Right ventricle myocardium superior (tissue), 1 donor: Measurements from ENCODE around the gene TMEM164. TPM values are rescaled to one million over a fixed set of nuclear protein-coding genes. Genes with fewer than 3 reads are reported as not detected.

Source experiments
- ATAC-seq: fragments of 200-7000 bp; cut with Tn5 transposase; one replicate; pipeline ENCODE4 v1.9.1; 2020; ENCODE audit warnings: mild to moderate bottlenecking; ENCODE audit not compliant: poor library complexity
- DNase-seq: peaks from one replicate; pipeline ENCODE4 v3.0.0-alpha.2; 2020
- intact Hi-C: fragments of 100-400 bp; cut with DNase I; formaldehyde crosslinking; loops from one replicate; pipeline ENCODE4 v1.11.2; 2022
- total RNA-seq: library from RNA; stranded (reverse); fragmentation: NEBNext Ultra II Directional; extraction: Animal tissue kit (Norgen Biotek cat#: 25700); gene quantifications from one replicate; pipeline ENCODE4 v1.2.1, GENCODE V29; 2021
- donor health status: DM: no; HTN: yes; CAD: no; lungs with severe emphysema.

TMEM164 gene
- total RNA-seq, 1 donor from 2014 or later: 47.1 TPM

- no peak for ATAC-seq
- no peak for DNase-seq
- intact Hi-C loops: no loop called here
These were observed 1.8 kb upstream of the TMEM164 start for GRCh38 chrX:110000847-110001713.

- DNase-seq (no peak), ATAC-seq (no peak)
- intact Hi-C loops: no loop called here
These were observed 1.1 kb upstream of the TMEM164 start for GRCh38 chrX:110001740-110002299.

DNA sequence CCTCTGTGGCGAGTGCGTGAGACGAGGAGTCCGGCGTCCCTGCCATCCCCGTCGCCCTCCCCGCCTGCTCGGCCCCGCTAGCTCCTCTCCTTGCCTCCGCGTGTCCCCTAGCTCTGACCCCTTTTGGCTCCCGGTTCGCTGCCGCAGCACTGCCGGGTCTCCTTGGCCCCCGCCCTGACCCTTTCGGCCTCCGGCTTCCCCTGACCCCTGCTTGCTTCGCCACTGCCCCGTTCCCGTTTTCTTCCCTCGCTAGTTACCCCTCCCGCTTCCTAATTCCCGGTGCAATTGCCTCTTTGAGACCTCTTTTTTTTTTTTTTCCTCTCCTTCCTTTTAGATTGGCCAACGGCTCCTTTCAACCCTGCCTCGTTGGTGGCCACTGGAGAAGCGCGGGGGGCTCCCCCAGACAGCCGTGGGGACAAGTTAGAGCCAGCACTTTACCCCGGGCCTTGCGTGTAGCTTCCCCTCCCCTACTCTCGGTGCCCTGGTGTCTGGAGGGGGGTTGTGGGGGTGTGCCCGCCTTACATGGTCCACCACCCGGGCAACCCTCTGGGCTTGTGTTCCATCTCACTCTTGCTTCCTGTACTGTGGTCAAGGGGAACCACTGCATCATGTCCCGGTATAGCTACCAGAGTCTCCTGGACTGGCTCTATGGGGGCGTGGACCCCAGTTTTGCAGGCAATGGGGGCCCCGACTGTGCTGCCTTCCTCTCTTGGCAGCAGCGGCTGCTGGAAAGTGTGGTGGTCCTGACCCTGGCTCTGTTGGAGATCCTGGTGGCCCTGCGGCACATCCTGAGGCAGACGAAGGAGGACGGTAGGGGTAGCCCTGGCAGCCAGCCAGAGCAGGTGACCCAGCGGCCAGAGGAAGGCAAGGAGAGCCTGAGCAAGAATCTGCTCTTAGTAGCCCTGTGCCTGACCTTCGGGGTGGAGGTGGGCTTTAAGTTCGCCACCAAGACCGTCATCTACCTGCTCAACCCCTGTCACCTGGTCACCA, 548 bp downstream of the TMEM164 start:
- intact Hi-C loops: no loop called here

GRCh38 chrX:110004215-110004614, 1.3 kb downstream of the TMEM164 start:
- intact Hi-C loops: no loop called here
- ATAC-seq (peak; percentile 16), DNase-seq (no peak)

More for the DNA sequence above, 548 bp downstream of the TMEM164 start:
- ATAC-seq (peak; percentile 3), DNase-seq (peak; percentile 42)

- no peak for ATAC-seq
- intact Hi-C loops: no loop called here
- DNase-seq: no peak
These were observed 1.9 kb downstream of the TMEM164 start for GRCh38 chrX:110004731-110005369.

- intact Hi-C loops: no loop called here
- ATAC-seq: no peak
These were observed 3.2 kb downstream of the TMEM164 start for GRCh38 chrX:110006161-110006560.

DNA sequence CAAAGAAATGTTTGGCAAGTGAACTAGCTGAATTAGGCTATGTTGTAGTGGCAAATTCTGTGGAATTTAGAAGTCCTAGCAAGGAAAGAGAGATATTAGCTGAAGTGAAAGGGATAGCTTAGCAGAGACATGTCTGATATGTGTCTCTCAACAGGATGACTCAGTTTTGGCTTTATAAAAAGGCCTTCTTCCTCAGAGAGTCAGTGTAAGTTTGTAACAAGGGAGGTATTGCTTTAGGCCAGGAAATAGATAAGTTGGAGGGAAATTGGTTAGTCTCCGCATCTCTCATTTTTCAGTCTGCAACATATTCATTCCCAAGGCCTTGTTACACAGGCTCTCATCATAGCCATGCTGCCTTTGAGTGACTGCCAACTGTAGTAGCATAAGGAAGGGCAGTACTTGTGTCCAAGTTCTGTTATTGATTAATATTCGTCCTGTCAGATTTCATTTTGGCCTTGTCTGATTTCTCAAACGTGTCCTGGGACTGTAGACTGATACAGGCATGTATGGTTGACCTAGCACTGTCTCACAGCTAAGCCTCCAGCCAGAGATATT, 4.0 kb downstream of the TMEM164 start:
- intact Hi-C loops: no loop called here
- ATAC-seq: no peak
- DNase-seq: no peak

More at GRCh38 chrX:110006161-110006560, 3.2 kb downstream of the TMEM164 start:
- DNase-seq: no peak

GRCh38 chrX:110008011-110008635, 5.2 kb downstream of the TMEM164 start:
- DNase-seq: no peak
- ATAC-seq: no peak
- intact Hi-C loops: no loop called here

DNA sequence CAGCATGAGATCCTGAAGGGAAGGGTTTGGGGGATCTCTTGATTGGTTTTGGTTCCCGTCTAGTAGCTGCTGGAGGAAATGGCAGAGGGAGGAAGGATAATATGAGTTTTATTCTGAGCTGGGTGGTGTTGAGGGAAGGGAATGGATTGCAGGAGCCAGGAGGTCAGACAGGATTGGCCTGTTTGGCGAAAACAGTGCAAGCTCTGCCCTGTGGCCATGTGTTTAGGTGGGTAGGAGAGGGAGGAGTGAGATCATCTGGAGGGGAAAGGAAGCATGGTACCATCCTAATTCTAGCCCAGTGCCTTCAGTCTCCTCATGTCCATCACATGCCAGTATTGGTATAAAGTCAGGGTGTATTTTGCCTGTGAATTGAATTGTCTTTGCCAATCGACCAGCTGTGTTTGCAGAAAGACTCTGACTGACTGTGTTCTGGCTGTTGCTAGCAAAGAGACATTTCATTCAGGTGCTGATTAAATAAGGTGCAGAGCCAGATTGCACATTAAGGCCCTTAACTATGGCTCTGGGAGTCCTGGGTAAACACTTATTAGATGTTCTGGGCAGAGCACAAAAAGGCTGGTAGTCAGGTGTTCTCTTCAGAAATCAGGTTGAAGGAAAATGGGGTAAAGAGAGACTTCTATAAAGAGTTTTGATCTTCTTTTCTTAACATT, 10.0 kb downstream of the TMEM164 start:
- ATAC-seq (no peak), DNase-seq (no peak)
- intact Hi-C loops: no loop called here

GRCh38 chrX:110013968-110014367, 11.1 kb downstream of the TMEM164 start:
- ATAC-seq (no peak), DNase-seq (no peak)
- intact Hi-C loops: no loop called here

- intact Hi-C loops: no loop called here
- ATAC-seq (peak; percentile 20), DNase-seq (no peak)
These were observed 12.1 kb downstream of the TMEM164 start for GRCh38 chrX:110015032-110015431.

- intact Hi-C loops: no loop called here
- DNase-seq (no peak), ATAC-seq (no peak)
These were observed 13.0 kb downstream of the TMEM164 start for GRCh38 chrX:110015915-110016314.

- ATAC-seq (no peak), DNase-seq (no peak)
- intact Hi-C loops: no loop called here
These were observed 17.6 kb downstream of the TMEM164 start for GRCh38 chrX:110020536-110020935.

GRCh38 chrX:110021258-110022022, 18.5 kb downstream of the TMEM164 start:
- DNase-seq (no peak), ATAC-seq (peak; percentile 82)
- intact Hi-C loops: no loop called here

GRCh38 chrX:110022599-110023448, 19.9 kb downstream of the TMEM164 start:
- ATAC-seq: no peak
- intact Hi-C loops: no loop called here

GRCh38 chrX:110025395-110025794, 22.5 kb downstream of the TMEM164 start:
- no peak for ATAC-seq
- no peak for DNase-seq
- intact Hi-C loops: no loop called here

More at GRCh38 chrX:110022599-110023448, 19.9 kb downstream of the TMEM164 start:
- no peak for DNase-seq
